Mesenteric fat pad (tissue), 1 donor: Measurements from ENCODE around the gene ABCA9. TPM values are rescaled to one million over a fixed set of nuclear protein-coding genes. Genes with fewer than 3 reads are reported as not detected.

Experiments
- DNase-seq: peaks from one replicate; pipeline ENCODE4 v3.0.0-alpha.2; 2020; ENCODE audit warnings: low spot score
- total RNA-seq: library from RNA; stranded (reverse); fragmentation: NEBNext Ultra II Directional; extraction: Animal tissue kit (Norgen Biotek cat#: 25700); gene quantifications from one replicate; pipeline ENCODE4 v1.2.1, GENCODE V29; 2021
- donor health status: DM: yes; HTN: yes; CAD: no.

The ABCA9 gene
- total RNA-seq, 1 donor from 2014 or later, result 57.5 TPM

DNA sequence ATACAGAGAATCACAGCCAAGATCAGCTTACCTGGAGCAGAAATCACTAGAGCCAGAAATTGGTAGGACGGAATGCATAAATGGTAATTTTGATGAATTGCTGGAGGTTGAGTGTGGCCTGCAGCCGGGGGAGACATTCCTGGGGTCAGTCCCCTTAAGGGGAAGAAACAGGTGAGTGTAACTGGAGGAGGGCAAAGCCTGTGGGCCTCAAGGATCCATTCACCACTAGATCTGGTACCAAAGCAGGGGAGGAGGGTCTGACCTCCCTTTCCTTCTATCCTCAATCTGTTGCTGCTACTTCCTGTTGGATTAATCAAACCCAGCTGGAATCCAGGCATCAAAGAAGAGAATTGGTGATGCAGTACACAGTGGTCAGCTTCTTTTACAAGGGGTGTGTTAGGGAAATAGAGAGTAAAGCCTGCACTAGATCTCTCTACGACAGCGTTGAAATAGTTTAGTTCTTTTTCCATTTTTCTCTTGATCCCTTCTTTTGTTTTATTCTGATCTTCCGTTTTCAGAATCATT, 8.6 kb upstream of the ABCA9 start:
- no peak for DNase-seq

DNA sequence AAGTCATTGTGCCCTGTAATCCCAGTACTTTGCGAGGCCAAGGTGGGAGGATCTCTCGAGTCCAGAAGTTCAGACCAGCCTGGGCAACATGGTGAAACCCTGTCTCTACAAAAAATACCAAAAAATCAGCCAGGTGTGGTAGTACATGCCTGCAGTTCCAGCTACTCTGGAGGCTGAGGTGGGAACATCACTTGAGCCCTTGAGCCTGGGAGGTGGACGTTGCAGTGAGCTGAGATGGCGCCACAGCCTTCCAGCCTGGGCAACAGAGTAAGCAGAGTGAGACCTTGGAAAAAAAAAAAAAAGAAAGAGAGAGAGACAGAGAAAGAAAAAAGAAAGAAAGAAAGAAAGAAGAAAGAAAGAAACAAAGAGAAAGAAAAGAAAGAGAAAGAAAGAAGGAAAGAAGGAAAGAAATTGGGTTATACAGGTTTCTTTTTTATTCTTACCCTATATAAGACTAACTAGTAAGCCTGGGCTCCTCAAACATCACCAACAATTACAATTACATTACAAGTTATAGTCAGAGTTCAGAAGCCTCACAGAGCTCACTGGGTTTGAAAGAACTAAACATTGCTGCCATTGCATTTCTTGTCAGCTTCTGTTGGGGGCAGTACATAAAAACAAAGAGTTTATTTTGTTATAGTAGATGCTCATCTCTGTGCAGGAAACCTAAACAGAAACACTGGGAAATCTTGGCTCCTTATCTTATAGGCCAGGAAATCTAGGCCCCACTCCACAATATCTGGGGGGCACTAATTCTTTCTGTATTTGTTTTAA, 6.7 kb upstream of the ABCA9 start:
- DNase-seq, result no peak

DNA sequence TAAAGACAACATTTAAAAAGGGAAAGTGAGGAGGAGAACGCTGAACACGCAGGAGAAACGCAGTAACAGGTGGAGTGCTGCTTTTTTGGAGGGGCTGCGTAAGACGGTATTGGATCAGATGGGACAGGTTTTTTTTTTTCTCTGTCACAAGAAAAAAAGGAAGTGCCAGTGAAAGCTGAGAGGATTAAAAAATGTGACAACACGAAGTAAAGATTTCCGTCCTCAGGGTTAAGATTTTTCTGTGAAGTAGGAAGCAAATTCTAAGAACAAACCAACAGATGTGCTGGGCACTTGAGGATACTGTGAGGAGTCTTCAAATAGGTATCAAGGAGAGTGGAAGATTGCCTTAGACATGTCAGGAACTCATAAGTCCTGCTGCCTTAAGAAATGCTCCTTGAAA, 5.8 kb upstream of the ABCA9 start:
- no peak for DNase-seq

DNA sequence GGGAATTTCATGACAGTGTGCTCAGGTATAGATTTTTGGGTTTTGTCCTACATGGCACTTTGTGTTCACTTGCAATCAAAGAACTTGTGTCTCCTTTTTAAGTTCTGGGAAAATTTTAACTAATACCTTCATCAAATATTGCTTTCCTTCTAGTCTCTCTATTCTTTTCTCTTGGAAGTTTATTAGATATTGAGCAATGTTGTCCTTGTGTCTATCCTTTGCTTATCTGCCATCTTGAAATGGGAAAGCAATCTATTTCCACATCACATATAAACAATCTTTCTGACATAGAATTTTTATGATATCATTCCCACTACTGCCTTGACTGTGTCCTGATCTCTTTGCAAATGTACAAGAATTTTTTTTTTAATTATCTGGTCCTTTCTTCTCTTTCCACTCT, 4.4 kb upstream of the ABCA9 start:
- DNase-seq, result no peak

DNA sequence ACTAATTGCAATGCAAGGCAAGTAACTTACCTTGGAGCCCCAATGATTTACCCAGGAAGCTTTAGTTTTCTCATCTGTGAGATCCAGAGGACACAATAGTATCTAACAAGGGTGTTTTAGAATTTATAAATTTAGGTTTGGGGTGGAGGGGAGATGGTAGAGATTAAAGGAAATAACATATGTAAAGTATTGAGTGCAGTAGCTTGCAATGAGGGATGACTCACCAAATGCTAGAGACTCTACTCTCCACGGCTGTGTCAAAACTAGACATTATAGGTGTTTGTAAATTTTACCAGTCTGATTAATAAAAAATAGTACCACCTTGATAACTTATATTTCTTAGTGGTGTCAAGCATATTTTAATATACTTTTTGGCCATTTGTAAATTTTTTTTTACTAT, 3.7 kb upstream of the ABCA9 start:
- no peak for DNase-seq

DNA sequence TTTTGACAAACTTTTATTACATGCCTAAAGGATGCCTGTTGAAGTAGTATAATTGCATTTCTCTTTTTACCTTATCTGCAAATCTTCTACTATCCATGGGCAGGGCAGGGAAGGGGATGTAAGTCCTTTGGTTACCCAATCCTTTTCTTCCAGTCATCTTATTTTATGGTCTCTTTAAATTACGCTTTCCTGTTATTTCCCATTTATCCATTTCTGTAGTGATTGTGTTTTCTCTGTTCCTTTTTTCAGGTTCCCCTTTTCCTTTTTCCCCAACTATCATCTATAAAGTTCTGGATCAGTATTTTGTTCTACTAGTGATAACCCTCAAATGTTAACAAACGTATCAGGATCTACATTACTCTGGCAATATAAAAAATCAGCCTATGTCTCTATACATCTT, 3.3 kb upstream of the ABCA9 start:
- DNase-seq, result no peak

DNA sequence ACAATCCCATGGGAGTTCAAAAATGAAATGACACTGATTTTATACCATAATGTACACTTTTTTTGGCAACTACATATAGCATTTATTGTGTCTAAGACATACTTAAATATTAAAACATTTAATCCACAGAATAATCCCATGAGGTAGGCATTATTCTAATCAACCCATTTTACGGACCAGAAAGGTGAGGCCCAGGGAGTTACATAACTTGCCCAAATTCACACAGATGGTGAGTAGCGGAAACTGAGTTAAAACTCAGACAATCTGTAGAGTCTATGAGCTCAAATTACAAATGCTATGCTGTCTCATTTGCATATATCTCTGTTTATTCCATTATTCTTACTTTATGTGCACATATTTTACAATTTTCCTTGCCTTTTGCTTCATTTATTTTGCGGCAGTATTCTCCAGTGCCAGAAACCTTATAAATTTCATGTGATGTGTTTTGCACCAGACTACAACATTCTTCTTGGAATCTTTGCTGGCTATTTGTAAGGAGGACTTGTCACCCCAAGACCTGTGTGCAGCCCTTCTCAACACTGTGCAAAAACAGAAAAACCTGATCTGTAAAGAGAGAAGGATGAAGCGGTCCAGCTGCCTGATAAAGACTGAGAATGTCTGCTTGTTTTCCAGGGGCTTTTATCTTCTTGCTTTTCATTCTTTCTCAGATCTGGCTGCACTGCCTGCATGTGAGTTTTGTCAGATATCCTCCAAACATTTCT, 2.3 kb upstream of the ABCA9 start:
- no peak for DNase-seq

DNA sequence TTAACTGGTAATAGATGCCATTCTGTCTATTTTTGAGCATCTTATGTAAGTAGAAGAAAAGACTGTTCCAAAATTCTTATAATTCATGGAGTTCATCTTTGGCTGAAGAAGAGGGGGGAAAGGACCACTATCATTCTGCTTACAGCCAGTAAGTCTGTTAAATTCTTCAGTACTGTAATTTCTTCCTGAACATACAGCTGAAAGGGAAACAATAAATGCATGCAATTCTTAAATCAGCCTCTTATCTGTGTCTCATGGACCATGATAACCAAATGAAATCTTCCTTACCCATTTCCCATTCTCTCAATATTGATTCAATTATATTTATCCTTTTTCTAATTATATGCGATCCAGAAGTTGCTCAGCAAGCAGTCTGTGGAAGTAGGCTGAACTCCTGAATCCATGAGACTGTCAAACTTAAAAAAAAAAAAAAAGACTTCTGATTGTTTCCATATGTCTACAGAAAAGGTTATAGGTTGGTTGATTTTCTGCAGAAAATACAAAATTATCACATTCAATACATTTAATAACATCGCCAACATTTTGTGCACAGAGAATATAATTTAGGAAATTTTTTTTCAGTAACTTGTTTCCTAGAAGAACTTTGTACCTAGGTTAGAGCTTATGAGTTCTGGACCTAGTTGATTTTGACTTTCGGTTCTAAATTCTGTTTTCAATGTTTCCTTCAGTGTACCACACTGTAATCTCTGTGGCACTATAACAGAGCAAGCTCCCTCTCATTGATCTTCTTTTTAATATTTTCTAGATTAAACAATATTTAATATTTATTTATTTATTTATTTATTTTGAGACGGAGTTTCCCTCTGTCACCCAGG, 1.2 kb upstream of the ABCA9 start:
- DNase-seq, result no peak

DNA sequence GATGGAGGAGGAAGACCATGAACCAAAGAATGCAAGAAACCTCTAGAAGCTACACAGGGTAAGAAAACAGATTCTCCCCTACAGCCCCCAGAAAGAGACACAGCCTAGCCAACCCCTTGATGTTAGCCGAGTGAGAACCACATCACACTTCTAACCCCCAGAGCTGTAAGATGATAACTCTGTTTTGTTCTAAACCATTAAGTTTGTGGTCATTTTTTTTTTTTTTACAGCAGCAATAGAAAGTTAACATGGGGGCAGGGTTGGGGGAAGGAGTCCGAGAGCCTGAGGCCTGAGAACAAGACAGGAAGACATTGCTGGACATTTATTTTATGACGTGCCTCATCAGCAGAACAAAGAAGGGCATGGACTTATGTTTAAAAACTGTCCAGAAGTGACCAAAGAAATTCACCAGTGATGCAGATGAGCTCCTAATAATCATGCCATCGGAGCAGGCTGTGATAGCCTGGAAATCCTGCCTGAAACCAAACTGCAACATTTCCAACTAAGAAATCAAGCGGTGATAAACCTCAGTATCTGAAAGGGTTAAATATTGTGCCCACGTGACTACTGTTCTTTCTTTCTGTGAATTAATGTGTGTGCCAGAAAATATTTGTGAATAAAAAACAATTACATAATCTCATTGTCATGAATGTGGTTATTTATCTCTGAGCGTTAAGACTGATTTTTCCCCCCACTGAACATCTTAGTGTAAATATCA, 1.1 kb downstream of the ABCA9 start:
- no peak for DNase-seq

DNA sequence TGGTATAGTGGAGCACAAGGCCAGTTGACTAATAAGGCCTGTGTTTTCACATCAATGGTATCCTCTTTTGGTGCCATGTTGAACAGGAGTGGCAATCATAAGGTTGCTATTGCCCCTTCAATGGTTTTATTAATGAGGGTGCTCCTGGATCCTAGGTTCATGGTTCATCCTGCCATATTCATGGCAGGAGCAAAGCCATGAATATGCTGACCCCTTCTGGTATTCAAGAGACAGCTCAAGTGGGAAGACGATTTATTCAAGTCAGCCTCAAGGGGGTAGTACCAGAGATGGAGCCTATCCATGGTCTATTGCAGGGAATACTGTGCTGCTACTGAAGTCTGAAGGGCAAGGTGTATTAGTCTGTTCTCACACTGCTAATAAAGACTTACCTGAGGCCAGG, 2.6 kb downstream of the ABCA9 start:
- no peak for DNase-seq

DNA sequence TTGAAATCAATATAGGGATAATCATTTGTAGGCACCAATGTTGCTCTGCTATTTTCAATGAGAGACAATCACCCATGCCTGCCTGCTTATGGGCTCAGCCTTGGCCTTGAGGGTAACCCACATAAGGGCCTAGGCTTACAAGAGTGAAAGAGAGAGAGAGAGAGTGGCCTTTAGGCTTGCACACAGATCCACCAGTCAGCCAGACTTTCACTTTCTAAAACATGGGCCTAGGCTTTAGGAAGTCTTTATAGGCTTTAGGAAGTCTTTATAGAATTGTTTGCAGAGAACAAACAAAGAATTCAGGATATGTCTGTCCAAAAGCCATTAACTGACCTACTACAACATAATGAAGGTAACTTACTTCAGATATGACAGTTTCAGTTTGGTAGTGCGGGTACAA, 3.4 kb downstream of the ABCA9 start:
- DNase-seq, result no peak

DNA sequence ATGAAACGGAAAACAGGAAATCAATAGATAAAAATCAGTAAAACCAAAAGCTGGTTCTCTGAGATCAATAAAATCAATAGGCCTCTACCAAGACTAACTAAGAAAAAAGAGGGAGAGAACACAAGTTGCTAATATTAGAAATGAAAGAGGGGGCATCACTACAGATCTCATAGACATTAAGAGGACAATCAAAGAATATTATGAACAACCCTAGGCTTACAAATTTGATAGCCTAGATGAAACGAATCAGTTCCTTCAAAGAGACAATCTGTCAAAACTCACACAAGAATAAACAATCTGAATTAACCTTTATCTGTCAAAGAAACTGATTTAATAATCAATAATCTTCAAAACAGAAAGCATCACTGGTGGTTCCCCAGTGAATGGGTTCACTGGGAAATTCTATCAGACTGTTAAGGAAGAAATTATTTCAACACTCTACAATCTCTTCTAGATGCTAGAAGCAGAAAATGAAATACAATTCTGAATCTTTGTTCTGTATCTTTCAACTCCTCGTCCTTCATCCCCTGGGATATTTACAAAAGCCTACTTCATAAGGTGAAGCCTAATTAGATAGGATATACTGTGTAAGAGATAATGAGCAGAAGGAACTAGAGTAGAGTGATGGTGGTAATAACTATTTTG, 4.4 kb downstream of the ABCA9 start:
- no peak for DNase-seq

DNA sequence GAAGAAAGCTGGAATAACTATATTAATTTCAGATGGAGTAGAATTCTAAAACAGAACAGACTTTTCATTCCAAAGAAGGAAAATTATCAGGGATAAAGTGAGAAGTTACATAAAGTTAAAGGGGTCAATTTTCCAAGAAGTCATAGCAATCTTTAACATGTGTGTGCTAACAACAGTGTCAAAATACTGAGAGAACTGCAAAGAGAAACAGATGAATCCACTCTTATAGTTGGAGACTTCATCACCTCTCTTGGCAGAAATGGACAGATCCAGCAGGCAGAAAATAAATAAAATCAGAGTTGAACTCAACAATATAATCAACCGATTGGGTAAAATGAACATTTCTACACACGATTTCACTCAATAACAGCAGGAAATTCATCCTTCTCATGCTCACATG, 5.4 kb downstream of the ABCA9 start:
- no peak for DNase-seq

DNA sequence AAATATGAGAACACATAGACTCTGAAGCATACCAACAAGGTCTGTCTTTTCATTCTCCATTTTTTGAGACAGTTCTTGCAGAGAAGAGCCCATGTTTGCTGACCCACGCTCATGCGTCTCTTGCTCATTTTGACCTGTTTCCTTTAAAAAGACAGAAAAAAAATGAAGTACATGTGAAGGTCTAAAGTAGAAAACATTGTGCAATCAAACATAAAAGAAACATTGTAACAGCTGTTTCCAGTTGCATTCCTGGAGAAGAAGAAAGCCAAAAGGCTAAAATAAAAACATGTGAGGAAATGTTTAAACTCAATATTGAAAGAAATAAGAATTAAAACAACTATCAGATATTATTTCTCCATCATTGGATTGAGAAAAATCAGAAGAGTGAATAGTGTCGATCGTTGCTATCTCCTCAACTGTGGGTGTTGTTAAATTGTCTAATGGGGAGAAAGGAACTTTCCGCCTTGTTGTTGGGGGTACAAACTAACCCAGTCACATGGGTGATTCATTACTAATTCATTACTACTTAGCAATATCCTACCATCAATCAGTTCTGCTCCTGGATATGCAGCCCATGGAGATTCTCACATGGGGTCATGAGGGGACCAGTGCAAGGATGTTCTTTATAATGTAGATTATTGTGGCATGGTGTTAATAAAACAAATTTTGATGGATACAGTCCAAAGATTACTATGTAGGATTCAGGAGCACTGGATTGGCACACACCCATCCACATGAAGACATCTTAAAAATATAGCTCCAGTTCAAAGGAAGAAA, 9.5 kb downstream of the ABCA9 start:
- no peak for DNase-seq

DNA sequence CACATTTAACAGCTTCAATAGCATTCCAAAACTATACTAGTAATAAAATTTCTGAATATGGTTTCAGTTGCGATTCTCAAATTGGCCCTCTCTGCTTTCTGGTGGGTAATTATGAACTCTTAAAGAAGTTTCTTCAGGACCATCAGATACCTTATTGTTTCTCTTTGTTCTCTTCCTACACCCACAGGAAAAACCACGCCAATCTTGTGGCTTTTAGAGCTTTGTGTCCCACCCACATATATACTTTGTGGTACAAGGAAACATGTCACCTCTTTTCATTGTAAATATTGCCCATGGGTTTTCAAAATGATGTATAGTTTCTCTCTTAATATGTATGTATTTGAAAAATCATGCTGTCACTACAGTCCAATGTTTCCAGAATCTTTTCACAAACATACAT, 12.1 kb downstream of the ABCA9 start:
- no peak for DNase-seq

DNA sequence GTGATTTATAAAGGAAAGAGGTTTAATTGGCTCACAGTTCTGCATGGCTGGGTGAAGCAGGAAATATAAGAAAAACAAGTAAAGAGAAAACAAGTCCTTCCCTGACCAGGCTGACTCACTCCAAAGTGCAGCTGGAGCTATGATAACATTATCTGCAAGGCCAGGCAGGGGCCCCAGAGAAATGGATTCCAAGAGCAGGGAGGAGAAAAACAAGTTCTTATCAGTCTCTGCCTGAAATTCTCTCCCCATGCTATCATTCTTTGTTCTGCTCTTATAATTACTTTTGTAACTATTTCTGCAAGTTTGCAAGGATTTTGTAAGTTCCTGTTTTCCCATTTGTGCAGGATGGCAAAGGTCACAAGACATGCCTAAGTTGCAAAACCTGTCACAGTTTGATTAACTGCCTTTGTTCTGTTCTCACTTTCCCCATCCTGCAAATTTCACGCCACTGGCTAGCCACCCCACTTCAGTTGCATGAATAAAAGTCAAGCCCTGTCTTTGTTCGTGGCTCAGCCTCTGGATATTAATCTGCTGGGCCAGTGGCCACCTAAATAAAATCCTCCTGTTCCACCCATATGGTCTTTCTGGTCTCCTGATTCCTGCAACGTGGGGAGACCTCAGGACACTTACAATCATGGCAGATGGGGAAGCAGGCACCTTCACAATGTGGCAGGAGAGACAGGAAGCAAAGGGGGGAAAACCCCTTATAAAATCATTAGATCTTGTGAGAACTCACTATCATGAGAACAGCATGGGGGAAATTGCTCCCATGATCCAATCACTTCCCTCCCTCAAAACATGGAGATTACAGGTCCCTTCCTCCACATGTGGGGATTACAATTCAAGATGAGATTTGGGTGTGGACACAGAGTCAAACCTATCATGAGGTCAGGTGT, 13.1 kb downstream of the ABCA9 start:
- DNase-seq, result no peak

DNA sequence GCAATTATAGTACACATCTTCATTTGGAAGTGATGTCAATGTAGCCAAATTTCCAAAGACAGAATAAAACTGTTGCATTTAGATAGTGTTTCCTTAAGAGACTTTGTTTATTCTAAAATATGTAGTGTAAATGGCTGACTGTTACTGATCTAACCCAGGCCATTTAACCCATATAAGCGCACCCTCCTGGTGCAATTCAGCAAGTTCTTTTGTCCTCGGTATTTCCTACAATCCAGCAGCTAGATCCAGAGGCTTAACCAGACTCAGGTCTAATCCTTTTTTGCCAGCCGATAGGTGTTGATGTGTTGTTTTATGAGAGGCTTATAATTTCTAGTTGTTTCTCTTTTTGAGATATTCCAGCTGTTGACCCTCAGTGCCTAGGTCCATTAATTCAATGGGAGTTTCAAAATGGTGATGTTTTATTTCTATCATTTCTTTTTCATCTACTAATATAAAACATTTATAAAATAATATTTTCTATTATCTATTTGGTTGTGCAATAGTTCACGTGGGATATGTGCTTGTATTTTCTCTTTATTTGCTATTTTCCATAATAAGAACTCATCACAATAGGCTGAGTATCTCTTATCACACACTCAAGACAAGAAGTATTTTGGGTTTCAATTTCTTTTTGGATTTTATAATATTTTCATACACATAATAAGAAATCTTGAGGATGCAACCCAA, 14.5 kb downstream of the ABCA9 start:
- DNase-seq, result no peak

DNA sequence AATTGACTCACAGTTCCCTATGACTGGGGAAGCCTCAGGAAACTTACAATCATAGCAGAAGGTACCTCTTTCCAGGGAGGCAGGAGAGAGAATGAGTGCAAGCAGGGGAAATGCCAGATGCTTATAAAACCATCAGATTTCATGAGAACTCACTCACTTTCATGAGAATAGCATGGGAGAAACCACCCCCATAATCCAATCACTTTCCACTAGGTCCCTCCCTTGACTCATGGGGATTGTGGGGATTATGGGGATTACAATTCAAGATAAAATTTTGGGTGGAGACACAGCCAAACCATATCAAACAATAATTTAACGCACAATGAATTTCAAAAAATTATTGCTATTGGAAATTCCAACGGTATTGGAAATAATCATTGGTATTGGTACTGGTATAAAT, 15.1 kb downstream of the ABCA9 start:
- no peak for DNase-seq
